Caco-2 (cell line): Measurements from ENCODE around the gene KIF16B. TPM values are rescaled to one million over a fixed set of nuclear protein-coding genes. Genes with fewer than 3 reads are reported as not detected.

Experiments used
- BruUV-seq: library from RNA; stranded (reverse); fragments of 400-500 nt; replicated peaks from 2 replicates; lab custom pipeline; 2021; lab: Mats Ljungman, UMichigan
- CTCF ChIA-PET: fragments of 300-600 bp; sonication (Branson Sonifier 250); formaldehyde crosslinking; loops from one replicate; lab custom pipeline; 2022; ENCODE audit warnings: antibody characterized with exemption; lab: Charles Lee
- POLR2A ChIA-PET: fragments of 300-600 bp; sonication (Branson Sonifier 250); formaldehyde crosslinking; loops from one replicate; lab custom pipeline; 2022; ENCODE audit warnings: antibody characterized with exemption; lab: Charles Lee
- DNase-seq, 2 experiments: peaks; one replicate each; pipeline versions ENCODE4 v3.0.0 to v3.0.0-alpha.2; 2020 to 2022
- H3K27me3 ChIP-seq: replicated peaks from 2 replicates; pipeline ENCODE4 v1.6.0; 2011; ENCODE audit warnings: low read length; ENCODE audit not compliant: control insufficient read depth, insufficient read depth
- H3K36me3 ChIP-seq: 2 replicates; pipeline ENCODE4 v1.5.1; 2011; ENCODE audit warnings: low read length; ENCODE audit not compliant: control insufficient read depth, insufficient read depth
- H3K4me1 ChIP-seq: fragments of 250-450 bp; sonication (Bioruptor Pico); 2 replicates; pipeline ENCODE4 v1.5.1; 2020; ENCODE audit warnings: mild to moderate bottlenecking
- H3K4me3 ChIP-seq: 2 replicates; pipeline ENCODE4 v1.5.1; 2011; ENCODE audit warnings: low read depth, mild to moderate bottlenecking, control low read depth, low read length
- H3K9me3 ChIP-seq: fragments of 250-450 bp; sonication (Bioruptor Pico); 2 replicates; pipeline ENCODE4 v1.5.1; 2020; ENCODE audit warnings: mild to moderate bottlenecking, moderate library complexity
- H3K27ac Mint-ChIP-seq: one replicate; pipeline ENCODE4 v1.8.0; 2022; ENCODE audit warnings: mixed read lengths; ENCODE audit not compliant: unreplicated experiment
- H3K27me3 Mint-ChIP-seq: one replicate; pipeline ENCODE4 v1.8.0; 2022; ENCODE audit warnings: mixed read lengths; ENCODE audit not compliant: insufficient read depth, unreplicated experiment
- H3K36me3 Mint-ChIP-seq: one replicate; pipeline ENCODE4 v1.8.0; 2022; ENCODE audit warnings: mild to moderate bottlenecking, mixed read lengths; ENCODE audit not compliant: insufficient read depth, unreplicated experiment
- H3K4me1 Mint-ChIP-seq: one replicate; pipeline ENCODE4 v1.8.0; 2022; ENCODE audit warnings: low read depth, mixed read lengths; ENCODE audit not compliant: unreplicated experiment
- H3K4me3 Mint-ChIP-seq: one replicate; pipeline ENCODE4 v1.8.0; 2022; ENCODE audit warnings: mild to moderate bottlenecking, moderate library complexity, mixed read lengths; ENCODE audit not compliant: unreplicated experiment
- H3K9me3 Mint-ChIP-seq: one replicate; pipeline ENCODE4 v1.8.0; 2022; ENCODE audit warnings: mixed read lengths; ENCODE audit not compliant: unreplicated experiment
- intact Hi-C: fragments of 100-400 bp; cut with micrococcal nuclease; formaldehyde crosslinking; loops from one replicate; pipeline ENCODE4 v1.10.0; 2022; ENCODE audit not compliant: unreplicated experiment
- total RNA-seq: library from RNA; stranded (reverse); gene quantifications from 2 replicates; pipeline ENCODE4 v1.2.3, GENCODE V29; 2022
- TF ChIP-seq, protein P1 (sequence below), 2 experiments: fragments of 200-600 bp in 1 of 2; IDR thresholded peaks; 1 replicate in 1 of 2; 2 replicates in 1 of 2; pipeline versions ENCODE4 v1.5.1 to v1.8.0; 2011 to 2022; ENCODE audit warnings: antibody characterized with exemption in 1 of 2, control low read depth in 1 of 2, inconsistent platforms in 1 of 2, low read depth in 1 of 2, low read length in 1 of 2, mild to moderate bottlenecking in 1 of 2, moderate library complexity in 1 of 2; ENCODE audit not compliant: insufficient read depth in 1 of 2, severe bottlenecking in 1 of 2, unreplicated experiment in 1 of 2

KIF16B gene
- total RNA-seq, 1 experiment from 2014 or later = 11.3 TPM

DNA sequence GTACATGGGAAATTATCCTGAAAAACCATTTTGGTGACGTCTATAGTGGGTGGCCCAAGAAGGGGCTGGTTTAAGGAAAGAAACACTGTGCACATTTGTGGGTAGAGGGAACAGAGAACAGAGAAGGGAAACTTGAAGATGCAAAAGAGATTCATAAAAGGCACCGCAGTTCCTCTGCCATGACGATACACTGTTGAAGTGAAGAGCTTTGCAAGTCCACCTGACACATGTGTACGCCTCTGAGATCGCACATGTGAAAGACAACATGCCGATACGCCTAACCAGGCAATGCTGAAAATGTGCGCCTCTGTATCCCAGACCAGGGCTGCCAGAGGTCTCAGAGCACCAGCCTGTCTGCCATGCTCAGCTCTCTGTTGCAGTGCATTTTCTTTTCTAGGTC lies 180.9 kb downstream of the KIF16B start:
- intact Hi-C loops = no loop called here
- Mint-ChIP-seq H3K27me3 (no peaks in the 10 kb centered on the region), H3K36me3 (no peaks in the 10 kb centered on the region), H3K27ac (no peak overlapping the region), H3K4me3 (no peak overlapping the region), H3K4me1 (no peaks in the 10 kb centered on the region), H3K9me3 (no peaks in the 10 kb centered on the region)
- Histone ChIP-seq H3K9me3 (no peaks in the 10 kb centered on the region), H3K27me3 (no peaks in the 10 kb centered on the region), H3K36me3 (no peaks in the 10 kb centered on the region), H3K4me3 (no peak overlapping the region), H3K4me1 (no peaks in the 10 kb centered on the region)
- BruUV-seq = no TSS peak
- TF ChIP-seq, protein P1, sequence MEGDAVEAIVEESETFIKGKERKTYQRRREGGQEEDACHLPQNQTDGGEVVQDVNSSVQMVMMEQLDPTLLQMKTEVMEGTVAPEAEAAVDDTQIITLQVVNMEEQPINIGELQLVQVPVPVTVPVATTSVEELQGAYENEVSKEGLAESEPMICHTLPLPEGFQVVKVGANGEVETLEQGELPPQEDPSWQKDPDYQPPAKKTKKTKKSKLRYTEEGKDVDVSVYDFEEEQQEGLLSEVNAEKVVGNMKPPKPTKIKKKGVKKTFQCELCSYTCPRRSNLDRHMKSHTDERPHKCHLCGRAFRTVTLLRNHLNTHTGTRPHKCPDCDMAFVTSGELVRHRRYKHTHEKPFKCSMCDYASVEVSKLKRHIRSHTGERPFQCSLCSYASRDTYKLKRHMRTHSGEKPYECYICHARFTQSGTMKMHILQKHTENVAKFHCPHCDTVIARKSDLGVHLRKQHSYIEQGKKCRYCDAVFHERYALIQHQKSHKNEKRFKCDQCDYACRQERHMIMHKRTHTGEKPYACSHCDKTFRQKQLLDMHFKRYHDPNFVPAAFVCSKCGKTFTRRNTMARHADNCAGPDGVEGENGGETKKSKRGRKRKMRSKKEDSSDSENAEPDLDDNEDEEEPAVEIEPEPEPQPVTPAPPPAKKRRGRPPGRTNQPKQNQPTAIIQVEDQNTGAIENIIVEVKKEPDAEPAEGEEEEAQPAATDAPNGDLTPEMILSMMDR (IDR thresholded peaks at IDR 0.05; ENCODE audit: insufficient read depth in 1 of 2, low read depth in 1 of 2, low read length in 1 of 2, severe bottlenecking in 1 of 2, unreplicated experiment in 1 of 2) = no peak
- ChIA-PET CTCF (no interaction called here), POLR2A (no interaction called here)
- DNase-seq = no peak

DNA sequence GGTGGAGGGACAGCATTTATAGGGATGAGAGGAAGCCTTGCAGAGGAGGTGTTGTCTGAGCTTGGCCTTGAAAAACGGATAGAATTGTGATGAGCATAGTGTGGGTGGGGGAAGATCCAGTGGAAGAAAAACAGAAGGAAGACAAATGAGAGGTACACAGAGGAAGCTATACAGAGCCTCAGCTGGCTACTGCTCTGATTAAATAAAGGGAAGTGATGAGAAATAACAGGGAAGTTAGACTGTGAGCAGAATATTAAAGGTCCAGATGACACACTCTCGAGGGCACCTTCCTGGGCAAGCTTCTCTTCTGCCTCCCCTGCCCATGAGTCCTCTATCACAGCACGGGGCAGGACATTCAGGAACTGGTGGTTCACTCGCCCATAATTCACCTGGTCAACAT lies 182.3 kb downstream of the KIF16B start:
- Mint-ChIP-seq H3K27me3 (no peaks in the 10 kb centered on the region), H3K27ac (no peak overlapping the region), H3K4me1 (no peaks in the 10 kb centered on the region), H3K9me3 (no peaks in the 10 kb centered on the region), H3K36me3 (no peaks in the 10 kb centered on the region), H3K4me3 (no peak overlapping the region)
- BruUV-seq = no TSS peak
- no peaks in the 10 kb centered on the region for H3K9me3 ChIP-seq
- H3K4me3 ChIP-seq = no peak overlapping the region
- DNase-seq = no peak
- no peaks in the 10 kb centered on the region for H3K4me1 ChIP-seq
- intact Hi-C loops = no loop called here
- H3K36me3 ChIP-seq = no peaks in the 10 kb centered on the region
- no peaks in the 10 kb centered on the region for H3K27me3 ChIP-seq
- TF ChIP-seq, protein P1 (IDR thresholded peaks at IDR 0.05; ENCODE audit: insufficient read depth in 1 of 2, low read depth in 1 of 2, low read length in 1 of 2, severe bottlenecking in 1 of 2, unreplicated experiment in 1 of 2) = no peak
- ChIA-PET CTCF (no interaction called here), POLR2A (no interaction called here)

DNA sequence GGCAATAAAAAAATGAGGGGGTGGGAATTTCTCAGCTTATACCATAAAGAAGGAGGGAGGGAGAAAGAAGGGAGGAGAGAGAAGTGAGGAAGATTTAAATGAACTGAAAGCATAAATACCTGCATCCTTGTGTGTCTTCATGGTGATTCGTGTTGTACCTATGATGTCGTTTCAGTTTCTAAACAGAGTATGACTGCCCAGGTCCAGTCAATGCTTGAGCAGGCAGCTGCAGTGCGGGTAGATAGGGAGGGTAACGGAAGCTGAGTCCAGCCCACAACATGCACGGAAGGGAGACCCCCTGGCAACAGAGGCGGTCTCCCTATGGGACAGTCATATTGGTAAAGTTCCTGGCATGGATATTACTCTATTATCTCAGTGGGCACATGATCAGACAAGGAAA lies 184.5 kb downstream of the KIF16B start:
- intact Hi-C loops = no loop called here
- TF ChIP-seq, protein P1 (IDR thresholded peaks at IDR 0.05; ENCODE audit: insufficient read depth in 1 of 2, low read depth in 1 of 2, low read length in 1 of 2, severe bottlenecking in 1 of 2, unreplicated experiment in 1 of 2) = no peak

More for the DNA sequence above, 184.5 kb downstream of the KIF16B start:
- H3K36me3 Mint-ChIP-seq = no peaks in the 10 kb centered on the region
- Histone ChIP-seq H3K9me3 (no peaks in the 10 kb centered on the region), H3K27me3 (no peaks in the 10 kb centered on the region), H3K36me3 (no peaks in the 10 kb centered on the region), H3K4me1 (no peaks in the 10 kb centered on the region), H3K4me3 (no peak overlapping the region)
- no peaks in the 10 kb centered on the region for H3K27me3 Mint-ChIP-seq
- ChIA-PET CTCF (no interaction called here), POLR2A (no interaction called here)
- H3K27ac Mint-ChIP-seq = no peak overlapping the region
- no peak for DNase-seq
- no peaks in the 10 kb centered on the region for H3K9me3 Mint-ChIP-seq
- BruUV-seq = no TSS peak
- H3K4me3 Mint-ChIP-seq = no peak overlapping the region
- no peaks in the 10 kb centered on the region for H3K4me1 Mint-ChIP-seq
